ENCODE results near the gene HARS2.

- TF ChIP-seq, protein P1, sequence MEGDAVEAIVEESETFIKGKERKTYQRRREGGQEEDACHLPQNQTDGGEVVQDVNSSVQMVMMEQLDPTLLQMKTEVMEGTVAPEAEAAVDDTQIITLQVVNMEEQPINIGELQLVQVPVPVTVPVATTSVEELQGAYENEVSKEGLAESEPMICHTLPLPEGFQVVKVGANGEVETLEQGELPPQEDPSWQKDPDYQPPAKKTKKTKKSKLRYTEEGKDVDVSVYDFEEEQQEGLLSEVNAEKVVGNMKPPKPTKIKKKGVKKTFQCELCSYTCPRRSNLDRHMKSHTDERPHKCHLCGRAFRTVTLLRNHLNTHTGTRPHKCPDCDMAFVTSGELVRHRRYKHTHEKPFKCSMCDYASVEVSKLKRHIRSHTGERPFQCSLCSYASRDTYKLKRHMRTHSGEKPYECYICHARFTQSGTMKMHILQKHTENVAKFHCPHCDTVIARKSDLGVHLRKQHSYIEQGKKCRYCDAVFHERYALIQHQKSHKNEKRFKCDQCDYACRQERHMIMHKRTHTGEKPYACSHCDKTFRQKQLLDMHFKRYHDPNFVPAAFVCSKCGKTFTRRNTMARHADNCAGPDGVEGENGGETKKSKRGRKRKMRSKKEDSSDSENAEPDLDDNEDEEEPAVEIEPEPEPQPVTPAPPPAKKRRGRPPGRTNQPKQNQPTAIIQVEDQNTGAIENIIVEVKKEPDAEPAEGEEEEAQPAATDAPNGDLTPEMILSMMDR (IDR thresholded peaks at IDR 0.05; ENCODE audit: low read depth, low read length, poor library complexity, severe bottlenecking) = no peak
- no peak for TF ChIP-seq EZH2phosphoT487 (IDR thresholded peaks at IDR 0.05; ENCODE audit: borderline replicate concordance, low read length)
These were observed 41.8 kb downstream of the HARS2 start for GRCh38 chr5:140733098-140733497.

Measured in DOHH2 (cell line).